Ishikawa (cell line): ENCODE results near the gene CEP135.

ENCODE experiments used
- EGR1 ChIP-seq: IDR thresholded peaks from 2 replicates; pipeline ENCODE4 v1.6.1; 2012
- EP300 ChIP-seq: IDR thresholded peaks from 2 replicates; pipeline ENCODE4 v1.6.1; 2012; ENCODE audit warnings: borderline replicate concordance
- REST ChIP-seq: IDR thresholded peaks from 2 replicates; pipeline ENCODE4 v1.6.1; 2012; ENCODE audit warnings: low read depth, mild to moderate bottlenecking
- TCF12 ChIP-seq: IDR thresholded peaks from 2 replicates; pipeline ENCODE4 v1.6.1; 2012; ENCODE audit warnings: low read depth
- USF1 ChIP-seq: IDR thresholded peaks from 2 replicates; pipeline ENCODE4 v1.6.1; 2012
- YY1 ChIP-seq: IDR thresholded peaks from 2 replicates; pipeline ENCODE4 v1.6.1; 2012; ENCODE audit warnings: low read depth

GRCh38 chr4:56062106-56062505 is 113.4 kb downstream of the CEP135 start:
- TF ChIP-seq USF1 (no peak), EGR1 (no peak), TCF12 (no peak), YY1 (no peak), REST (no peak), EP300 (no peak)
